Adipocyte (in vitro differentiated cells): Measurements from ENCODE around the gene PTPRO.

Experiments used
- DNase-seq: peaks from one replicate; pipeline ENCODE4 v3.0.0-alpha.2; 2015; ENCODE audit warnings: low read depth
- H3K27me3 ChIP-seq: replicated peaks from 2 replicates; pipeline ENCODE4 v1.7.0; 2013; ENCODE audit warnings: mild to moderate bottlenecking, low read length, moderate library complexity; ENCODE audit not compliant: control insufficient read depth, insufficient read depth
- H3K36me3 ChIP-seq: 2 replicates; pipeline ENCODE4 v1.7.0; 2013; ENCODE audit warnings: low read length, mild to moderate bottlenecking, moderate library complexity; ENCODE audit not compliant: control insufficient read depth, insufficient read depth, severe bottlenecking
- H3K4me1 ChIP-seq: 2 replicates; pipeline ENCODE4 v1.7.0; 2013; ENCODE audit warnings: mild to moderate bottlenecking, low read length, moderate library complexity; ENCODE audit not compliant: control insufficient read depth, insufficient read depth
- H3K4me3 ChIP-seq: 2 replicates; pipeline ENCODE4 v1.7.0; 2013; ENCODE audit warnings: mild to moderate bottlenecking, low read length, moderate library complexity
- H3K9ac ChIP-seq: 2 replicates; pipeline ENCODE4 v1.7.0; 2013; ENCODE audit warnings: mild to moderate bottlenecking, low read length, moderate library complexity
- H3K9me3 ChIP-seq: 2 replicates; pipeline ENCODE4 v1.7.0; 2013; ENCODE audit warnings: mild to moderate bottlenecking, low read length, moderate library complexity; ENCODE audit not compliant: control insufficient read depth

PTPRO gene

GRCh38 chr12:15561396-15561795, 239.1 kb downstream of the PTPRO start:
- no peak for DNase-seq
- peak overlapping the region; percentile 35 for H3K9ac ChIP-seq
- H3K4me1 ChIP-seq, result peaks cover 45% of the 10 kb centered on the region
- no peaks in the 10 kb centered on the region for H3K9me3 ChIP-seq
- H3K4me3 ChIP-seq, result no peak overlapping the region
- H3K27me3 ChIP-seq, result no peaks in the 10 kb centered on the region
- no peaks in the 10 kb centered on the region for H3K36me3 ChIP-seq

- Histone ChIP-seq H3K27me3 (no peaks in the 10 kb centered on the region), H3K4me3 (peak overlapping the region; percentile 33), H3K9ac (peak overlapping the region; percentile 35), H3K9me3 (no peaks in the 10 kb centered on the region), H3K36me3 (no peaks in the 10 kb centered on the region), H3K4me1 (peaks cover 42% of the 10 kb centered on the region)
- DNase-seq, result no peak
Observed at GRCh38 chr12:15562263-15562662, 240.0 kb downstream of the PTPRO start.

GRCh38 chr12:15563663-15564062, 241.4 kb downstream of the PTPRO start:
- peak; percentile 54 for DNase-seq
- H3K4me1 ChIP-seq, result peaks cover 36% of the 10 kb centered on the region
- H3K9me3 ChIP-seq, result no peaks in the 10 kb centered on the region
- no peaks in the 10 kb centered on the region for H3K27me3 ChIP-seq
- H3K4me3 ChIP-seq, result peak overlapping the region; percentile 76
- no peaks in the 10 kb centered on the region for H3K36me3 ChIP-seq
- peak overlapping the region; percentile 82 for H3K9ac ChIP-seq

GRCh38 chr12:15574353-15574752, 252.0 kb downstream of the PTPRO start:
- no peaks in the 10 kb centered on the region for H3K27me3 ChIP-seq
- H3K9ac ChIP-seq, result no peak overlapping the region
- H3K9me3 ChIP-seq, result no peaks in the 10 kb centered on the region
- no peak for DNase-seq
- H3K4me3 ChIP-seq, result no peak overlapping the region
- H3K4me1 ChIP-seq, result peaks cover 5% of the 10 kb centered on the region
- no peaks in the 10 kb centered on the region for H3K36me3 ChIP-seq

GRCh38 chr12:15575671-15576541, 253.6 kb downstream of the PTPRO start:
- Histone ChIP-seq H3K9ac (no peak overlapping the region), H3K4me3 (no peak overlapping the region), H3K36me3 (no peaks in the 10 kb centered on the region), H3K9me3 (no peaks in the 10 kb centered on the region), H3K27me3 (no peaks in the 10 kb centered on the region), H3K4me1 (no peaks in the 10 kb centered on the region)
- no peak for DNase-seq

- Histone ChIP-seq H3K36me3 (no peaks in the 10 kb centered on the region), H3K4me3 (no peak overlapping the region), H3K9me3 (no peaks in the 10 kb centered on the region), H3K9ac (no peak overlapping the region), H3K4me1 (no peaks in the 10 kb centered on the region), H3K27me3 (no peaks in the 10 kb centered on the region)
- no peak for DNase-seq
Observed at GRCh38 chr12:15580431-15580830, 258.1 kb downstream of the PTPRO start.

- H3K4me3 ChIP-seq, result no peak overlapping the region
- DNase-seq, result peak; percentile 78
- no peak overlapping the region for H3K9ac ChIP-seq
Observed at GRCh38 chr12:15581006-15581405, 258.7 kb downstream of the PTPRO start.

GRCh38 chr12:15583804-15584203, 261.5 kb downstream of the PTPRO start:
- no peak overlapping the region for H3K4me3 ChIP-seq
- no peaks in the 10 kb centered on the region for H3K36me3 ChIP-seq
- no peaks in the 10 kb centered on the region for H3K9me3 ChIP-seq
- DNase-seq, result no peak
- H3K9ac ChIP-seq, result no peak overlapping the region
- H3K27me3 ChIP-seq, result no peaks in the 10 kb centered on the region
- H3K4me1 ChIP-seq, result no peaks in the 10 kb centered on the region

More at GRCh38 chr12:15581006-15581405, 258.7 kb downstream of the PTPRO start:
- Histone ChIP-seq H3K4me1 (no peaks in the 10 kb centered on the region), H3K9me3 (no peaks in the 10 kb centered on the region), H3K27me3 (no peaks in the 10 kb centered on the region), H3K36me3 (no peaks in the 10 kb centered on the region)

- no peak overlapping the region for H3K4me3 ChIP-seq
- H3K9ac ChIP-seq, result peak overlapping the region; percentile 40
- peak; percentile 87 for DNase-seq
- H3K27me3 ChIP-seq, result no peaks in the 10 kb centered on the region
- no peaks in the 10 kb centered on the region for H3K9me3 ChIP-seq
- H3K36me3 ChIP-seq, result no peaks in the 10 kb centered on the region
- peaks cover under 1% of the 10 kb centered on the region for H3K4me1 ChIP-seq
Observed at GRCh38 chr12:15584366-15585041, 262.2 kb downstream of the PTPRO start.

GRCh38 chr12:15589328-15590032, 267.2 kb downstream of the PTPRO start:
- H3K9me3 ChIP-seq, result no peaks in the 10 kb centered on the region
- no peaks in the 10 kb centered on the region for H3K36me3 ChIP-seq
- peak overlapping the region; percentile 87 for H3K9ac ChIP-seq
- H3K4me1 ChIP-seq, result peaks cover 12% of the 10 kb centered on the region
- peak overlapping the region; percentile 87 for H3K4me3 ChIP-seq
- H3K27me3 ChIP-seq, result no peaks in the 10 kb centered on the region
- DNase-seq, result no peak
